NCI-H2171 (cell line): ENCODE measurements around the gene BSCL2.
A peak's percentile ranks its signal among the peaks of the same experiment; 100 is the strongest.
"Not testable (repeated sequence)": the region's sequence is repeated elsewhere in the genome, so short reads cannot be mapped to it uniquely, and the experiment has no call there.

ENCODE experiments used
- DNase-seq: peaks from one replicate; lab custom pipeline; 2025; lab: John Stamatoyannopoulos, UW

BSCL2 gene

GRCh38 chr11:62656796-62657429, 50.3 kb downstream of the BSCL2 start:
- no peak for DNase-seq

- no peak for DNase-seq
Measured at GRCh38 chr11:62654297-62654696, 52.9 kb downstream of the BSCL2 start.

GRCh38 chr11:62652161-62653006, 54.8 kb downstream of the BSCL2 start:
- no peak for DNase-seq

- DNase-seq, result not testable (repeated sequence)
Measured at GRCh38 chr11:62650283-62650682, 56.9 kb downstream of the BSCL2 start.

- DNase-seq, result no peak
Measured at GRCh38 chr11:62649486-62649885, 57.7 kb downstream of the BSCL2 start.

- DNase-seq, result no peak
Measured at GRCh38 chr11:62648967-62649364, 58.3 kb downstream of the BSCL2 start.

- no peak for DNase-seq
Measured at GRCh38 chr11:62648185-62648966, 58.8 kb downstream of the BSCL2 start.

- DNase-seq, result no peak
Measured at GRCh38 chr11:62647609-62648005, 59.6 kb downstream of the BSCL2 start.

- no peak for DNase-seq
Measured at GRCh38 chr11:62646825-62647608, 60.2 kb downstream of the BSCL2 start.

GRCh38 chr11:62645946-62646824, 61.0 kb downstream of the BSCL2 start, which contains the start of gene GANAB:
TSS of gene GANAB (minus strand) at chr11:62646613. CDS start at chr11:62646599, 14 bp downstream.
- peak; percentile 99 for DNase-seq

- no peak for DNase-seq
Measured at GRCh38 chr11:62645671-62645945, 61.6 kb downstream of the BSCL2 start.

- no peak for DNase-seq
Measured at GRCh38 chr11:62644220-62644619, 63.0 kb downstream of the BSCL2 start.
